Measurements from ENCODE around the gene FOCAD.

The FOCAD gene

GRCh38 chr9:20898885-20899554 lies 215.0 kb downstream of the FOCAD start:
- H3K9ac ChIP-seq (ENCODE audit: low read depth, low read length) = no peak overlapping the region
- H3K4me1 ChIP-seq (ENCODE audit: insufficient read depth, low read length) = no peaks in the 10 kb centered on the region; the same call in 1 of the 2 replicates
- no peaks in the 10 kb centered on the region for H3K27me3 ChIP-seq (ENCODE audit: insufficient read depth, low read length)
- H3K4me3 ChIP-seq (ENCODE audit: low read length) = no peak overlapping the region
- no peak overlapping the region for H3K27ac ChIP-seq (ENCODE audit: low read depth, low read length)
- H3K36me3 ChIP-seq (ENCODE audit: insufficient read depth, low read length) = no peaks in the 10 kb centered on the region
- H3K9me3 ChIP-seq (ENCODE audit: insufficient read depth, low read depth, low read length) = no peaks in the 10 kb centered on the region

- WGBS = 82% methylated on average over 5 of the region's 5 CpGs
- Histone ChIP-seq H3K4me3 (ENCODE audit: low read length) (no peak overlapping the region), H3K27me3 (ENCODE audit: insufficient read depth, low read length) (no peaks in the 10 kb centered on the region), H3K9ac (ENCODE audit: low read depth, low read length) (no peak overlapping the region), H3K27ac (ENCODE audit: low read depth, low read length) (no peak overlapping the region), H3K9me3 (ENCODE audit: insufficient read depth, low read depth, low read length) (no peaks in the 10 kb centered on the region), H3K36me3 (ENCODE audit: insufficient read depth, low read length) (no peaks in the 10 kb centered on the region), H3K4me1 (ENCODE audit: insufficient read depth, low read length) (no peaks in the 10 kb centered on the region; the same call in none of the 2 replicates)
Measured at GRCh38 chr9:20903212-20903611, 219.2 kb downstream of the FOCAD start.

GRCh38 chr9:20904995-20905394 lies 220.9 kb downstream of the FOCAD start:
- Histone ChIP-seq H3K9ac (ENCODE audit: low read depth, low read length) (no peak overlapping the region), H3K27ac (ENCODE audit: low read depth, low read length) (no peak overlapping the region), H3K9me3 (ENCODE audit: insufficient read depth, low read depth, low read length) (no peaks in the 10 kb centered on the region), H3K36me3 (ENCODE audit: insufficient read depth, low read length) (no peaks in the 10 kb centered on the region), H3K27me3 (ENCODE audit: insufficient read depth, low read length) (no peaks in the 10 kb centered on the region), H3K4me3 (ENCODE audit: low read length) (no peak overlapping the region), H3K4me1 (ENCODE audit: insufficient read depth, low read length) (no peaks in the 10 kb centered on the region; the same call in none of the 2 replicates)
- WGBS = 72% methylated on average over 1 of the region's 1 CpG

GRCh38 chr9:20906326-20906725 lies 222.3 kb downstream of the FOCAD start:
- Histone ChIP-seq H3K27ac (ENCODE audit: low read depth, low read length) (no peak overlapping the region), H3K9me3 (ENCODE audit: insufficient read depth, low read depth, low read length) (no peaks in the 10 kb centered on the region), H3K9ac (ENCODE audit: low read depth, low read length) (no peak overlapping the region), H3K36me3 (ENCODE audit: insufficient read depth, low read length) (0 out of 2 replicates have a peak, but pooled peaks cover 3% of the 10 kb centered on the region), H3K27me3 (ENCODE audit: insufficient read depth, low read length) (no peaks in the 10 kb centered on the region), H3K4me1 (ENCODE audit: insufficient read depth, low read length) (no peaks in the 10 kb centered on the region; the same call in none of the 2 replicates), H3K4me3 (ENCODE audit: low read length) (no peak overlapping the region)
- WGBS = 97% methylated on average over 1 of the region's 1 CpG

GRCh38 chr9:20908461-20908860 lies 224.4 kb downstream of the FOCAD start:
- 89% methylated on average over 2 of the region's 2 CpGs for WGBS
- H3K9me3 ChIP-seq (ENCODE audit: insufficient read depth, low read depth, low read length) = no peaks in the 10 kb centered on the region
- peaks cover 9% of the 10 kb centered on the region; the same call in 1 of the 2 replicates for H3K36me3 ChIP-seq (ENCODE audit: insufficient read depth, low read length)
- peaks cover 7% of the 10 kb centered on the region; the same call in 1 of the 2 replicates for H3K4me1 ChIP-seq (ENCODE audit: insufficient read depth, low read length)
- H3K4me3 ChIP-seq (ENCODE audit: low read length) = no peak overlapping the region
- no peak overlapping the region for H3K9ac ChIP-seq (ENCODE audit: low read depth, low read length)
- H3K27ac ChIP-seq (ENCODE audit: low read depth, low read length) = no peak overlapping the region
- H3K27me3 ChIP-seq (ENCODE audit: insufficient read depth, low read length) = no peaks in the 10 kb centered on the region

- H3K4me3 ChIP-seq (ENCODE audit: low read length) = no peak overlapping the region
- H3K27me3 ChIP-seq (ENCODE audit: insufficient read depth, low read length) = no peaks in the 10 kb centered on the region
- 95% methylated on average over 6 of the region's 6 CpGs for WGBS
- no peaks in the 10 kb centered on the region for H3K9me3 ChIP-seq (ENCODE audit: insufficient read depth, low read depth, low read length)
- no peak overlapping the region for H3K9ac ChIP-seq (ENCODE audit: low read depth, low read length)
- no peak overlapping the region for H3K27ac ChIP-seq (ENCODE audit: low read depth, low read length)
- peaks cover 43% of the 10 kb centered on the region for H3K36me3 ChIP-seq (ENCODE audit: insufficient read depth, low read length)
- H3K4me1 ChIP-seq (ENCODE audit: insufficient read depth, low read length) = peaks cover 7% of the 10 kb centered on the region; the same call in 1 of the 2 replicates
Measured at GRCh38 chr9:20914556-20914955, 230.5 kb downstream of the FOCAD start.

GRCh38 chr9:20921362-20921761 lies 237.3 kb downstream of the FOCAD start:
- Histone ChIP-seq H3K36me3 (ENCODE audit: insufficient read depth, low read length) (peaks cover 21% of the 10 kb centered on the region), H3K4me3 (ENCODE audit: low read length) (no peak overlapping the region), H3K9me3 (ENCODE audit: insufficient read depth, low read depth, low read length) (no peaks in the 10 kb centered on the region), H3K27ac (ENCODE audit: low read depth, low read length) (no peak overlapping the region), H3K4me1 (ENCODE audit: insufficient read depth, low read length) (no peaks in the 10 kb centered on the region), H3K27me3 (ENCODE audit: insufficient read depth, low read length) (no peaks in the 10 kb centered on the region), H3K9ac (ENCODE audit: low read depth, low read length) (no peak overlapping the region)
- WGBS = 100% methylated on average over 1 of the region's 1 CpG

GRCh38 chr9:20925256-20926045 lies 241.4 kb downstream of the FOCAD start:
- 100% methylated on average over 1 of the region's 1 CpG for WGBS
- Histone ChIP-seq H3K4me3 (ENCODE audit: low read length) (no peak overlapping the region), H3K27ac (ENCODE audit: low read depth, low read length) (no peak overlapping the region), H3K27me3 (ENCODE audit: insufficient read depth, low read length) (no peaks in the 10 kb centered on the region), H3K4me1 (ENCODE audit: insufficient read depth, low read length) (no peaks in the 10 kb centered on the region), H3K36me3 (ENCODE audit: insufficient read depth, low read length) (no peaks in the 10 kb centered on the region; the same call in 1 of the 2 replicates), H3K9me3 (ENCODE audit: insufficient read depth, low read depth, low read length) (no peaks in the 10 kb centered on the region), H3K9ac (ENCODE audit: low read depth, low read length) (no peak overlapping the region)

GRCh38 chr9:20929276-20929675 lies 245.2 kb downstream of the FOCAD start:
- H3K36me3 ChIP-seq (ENCODE audit: insufficient read depth, low read length) = peaks cover 9% of the 10 kb centered on the region
- H3K27me3 ChIP-seq (ENCODE audit: insufficient read depth, low read length) = no peaks in the 10 kb centered on the region
- no peak overlapping the region for H3K27ac ChIP-seq (ENCODE audit: low read depth, low read length)
- 88% methylated on average over 5 of the region's 5 CpGs for WGBS
- no peaks in the 10 kb centered on the region for H3K9me3 ChIP-seq (ENCODE audit: insufficient read depth, low read depth, low read length)
- H3K4me1 ChIP-seq (ENCODE audit: insufficient read depth, low read length) = no peaks in the 10 kb centered on the region
- no peak overlapping the region for H3K4me3 ChIP-seq (ENCODE audit: low read length)
- no peak overlapping the region for H3K9ac ChIP-seq (ENCODE audit: low read depth, low read length)

- H3K9me3 ChIP-seq (ENCODE audit: insufficient read depth, low read depth, low read length) = no peaks in the 10 kb centered on the region
- no peaks in the 10 kb centered on the region for H3K4me1 ChIP-seq (ENCODE audit: insufficient read depth, low read length)
- H3K36me3 ChIP-seq (ENCODE audit: insufficient read depth, low read length) = peaks cover 9% of the 10 kb centered on the region
- no peak overlapping the region for H3K27ac ChIP-seq (ENCODE audit: low read depth, low read length)
- WGBS = 97% methylated on average over 1 of the region's 1 CpG
- no peak overlapping the region for H3K4me3 ChIP-seq (ENCODE audit: low read length)
- H3K27me3 ChIP-seq (ENCODE audit: insufficient read depth, low read length) = no peaks in the 10 kb centered on the region
- H3K9ac ChIP-seq (ENCODE audit: low read depth, low read length) = no peak overlapping the region
Measured at GRCh38 chr9:20930836-20931235, 246.8 kb downstream of the FOCAD start.

- Histone ChIP-seq H3K27me3 (ENCODE audit: insufficient read depth, low read length) (no peaks in the 10 kb centered on the region), H3K27ac (ENCODE audit: low read depth, low read length) (no peak overlapping the region), H3K4me1 (ENCODE audit: insufficient read depth, low read length) (peaks cover 3% of the 10 kb centered on the region; the same call in 1 of the 2 replicates), H3K9ac (ENCODE audit: low read depth, low read length) (no peak overlapping the region), H3K4me3 (ENCODE audit: low read length) (no peak overlapping the region), H3K36me3 (ENCODE audit: insufficient read depth, low read length) (peaks cover 7% of the 10 kb centered on the region; the same call in 1 of the 2 replicates), H3K9me3 (ENCODE audit: insufficient read depth, low read depth, low read length) (no peaks in the 10 kb centered on the region)
- 69% methylated on average over 3 of the region's 3 CpGs for WGBS
Measured at GRCh38 chr9:20940447-20941173, 256.6 kb downstream of the FOCAD start.
